ENCODE data around the gene RPS6KL1. TPM values are rescaled to one million over a fixed set of nuclear protein-coding genes. Genes with fewer than 3 reads are reported as not detected.
A peak's percentile ranks its signal among the peaks of the same experiment; 100 is the strongest.
"Not testable (repeated sequence)": the region's sequence is repeated elsewhere in the genome, so short reads cannot be mapped to it uniquely, and the experiment has no call there.

RPS6KL1 gene
- total RNA-seq, 1 donor from 2014 or later: 20.5 TPM

- DNase-seq: no peak
- Histone ChIP-seq H3K27me3 (ENCODE audit: low read depth) (no peaks in the 10 kb centered on the region), H3K4me3 (no peak overlapping the region), H3K27ac (replicated peaks) (peak overlapping the region; percentile 72), H3K4me1 (peaks cover 51% of the 10 kb centered on the region), H3K9me3 (replicated peaks) (no peaks in the 10 kb centered on the region), H3K36me3 (no peaks in the 10 kb centered on the region)
- intact Hi-C loops (cut with micrococcal nuclease): no loop called here
- no peak for TF ChIP-seq CTCF (IDR thresholded peaks at IDR 0.05; ENCODE audit: borderline replicate concordance)
Measured at GRCh38 chr14:74934041-74934440, 11.0 kb upstream of the RPS6KL1 start.

- H3K36me3 ChIP-seq; intact Hi-C loops (cut with micrococcal nuclease); H3K27me3 ChIP-seq (ENCODE audit: low read depth); H3K4me3 ChIP-seq; H3K9me3 ChIP-seq (replicated peaks); DNase-seq: not testable (repeated sequence)
- H3K27ac ChIP-seq (replicated peaks): peak overlapping the region; percentile 72
- peaks cover 43% of the 10 kb centered on the region for H3K4me1 ChIP-seq
Measured at GRCh38 chr14:74932936-74933335, 9.9 kb upstream of the RPS6KL1 start.

- H3K9me3 ChIP-seq (replicated peaks): no peaks in the 10 kb centered on the region
- no peaks in the 10 kb centered on the region for H3K36me3 ChIP-seq
- DNase-seq: no peak
- no peaks in the 10 kb centered on the region for H3K27me3 ChIP-seq (ENCODE audit: low read depth)
- no peak overlapping the region for H3K4me3 ChIP-seq
- intact Hi-C loops (cut with micrococcal nuclease): no loop called here
- H3K27ac ChIP-seq (replicated peaks): peak overlapping the region; percentile 72
- TF ChIP-seq CTCF (IDR thresholded peaks at IDR 0.05; ENCODE audit: borderline replicate concordance): no peak
- H3K4me1 ChIP-seq: peaks cover 43% of the 10 kb centered on the region
Measured at GRCh38 chr14:74932401-74932901, 9.4 kb upstream of the RPS6KL1 start.

DNA sequence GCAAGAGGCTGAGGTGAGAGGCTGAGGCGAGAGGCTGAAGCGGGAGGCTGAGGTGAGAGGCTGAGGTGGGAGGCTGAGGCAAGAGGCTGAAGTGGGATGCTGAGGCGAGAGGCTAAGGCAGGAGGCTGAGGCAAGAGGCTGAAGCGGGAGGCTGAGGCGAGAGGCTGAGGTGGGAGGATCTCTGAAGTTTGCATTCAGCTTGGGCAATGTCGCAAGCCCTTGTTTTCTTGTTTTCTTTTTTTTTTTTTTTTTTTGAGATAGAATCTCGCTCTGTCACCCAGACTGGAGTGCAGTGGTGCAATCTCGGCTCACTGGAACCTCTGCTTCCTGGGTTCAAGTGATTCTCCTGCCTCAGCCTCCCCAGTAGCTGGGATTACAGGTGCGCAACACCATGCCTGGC is 8.7 kb upstream of the RPS6KL1 start:
- peak overlapping the region; percentile 72 for H3K27ac ChIP-seq (replicated peaks)

GRCh38 chr14:74929242-74929641 is 6.2 kb upstream of the RPS6KL1 start:
- no peak for DNase-seq
- H3K36me3 ChIP-seq: no peaks in the 10 kb centered on the region
- TF ChIP-seq CTCF (IDR thresholded peaks at IDR 0.05; ENCODE audit: borderline replicate concordance): no peak
- H3K4me1 ChIP-seq: peaks cover 25% of the 10 kb centered on the region
- no peaks in the 10 kb centered on the region for H3K9me3 ChIP-seq (replicated peaks)
- intact Hi-C loops (cut with micrococcal nuclease): no loop called here
- H3K4me3 ChIP-seq: no peak overlapping the region
- H3K27me3 ChIP-seq (ENCODE audit: low read depth): no peaks in the 10 kb centered on the region
- no peak overlapping the region for H3K27ac ChIP-seq (replicated peaks)

More for the DNA sequence above, 8.7 kb upstream of the RPS6KL1 start:
- peaks cover 43% of the 10 kb centered on the region for H3K4me1 ChIP-seq
- intact Hi-C loops (cut with micrococcal nuclease); DNase-seq; H3K27me3 ChIP-seq (ENCODE audit: low read depth); H3K9me3 ChIP-seq (replicated peaks); H3K4me3 ChIP-seq; H3K36me3 ChIP-seq: not testable (repeated sequence)

DNA sequence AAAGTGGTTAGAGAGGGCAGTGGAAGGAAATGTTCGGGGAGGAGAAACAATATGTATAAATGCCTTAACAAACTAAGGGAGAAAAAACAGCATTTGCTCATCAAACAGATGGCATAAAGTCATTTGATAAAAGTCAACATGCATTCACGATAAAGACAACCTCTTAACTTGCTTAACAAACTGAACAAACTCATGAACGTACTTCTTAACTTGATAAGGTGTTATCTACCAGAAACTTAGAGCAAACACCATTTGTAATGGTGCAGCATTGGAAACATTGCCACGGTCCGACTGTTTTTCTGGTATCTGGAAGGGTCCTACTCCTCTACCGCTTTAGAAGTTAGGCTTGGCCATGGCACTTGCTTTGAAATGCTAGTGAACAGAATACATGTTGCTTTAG is 4.2 kb upstream of the RPS6KL1 start:
- H3K4me3 ChIP-seq: no peak overlapping the region
- no peaks in the 10 kb centered on the region for H3K36me3 ChIP-seq
- DNase-seq: no peak
- H3K27ac ChIP-seq (replicated peaks): no peak overlapping the region
- H3K27me3 ChIP-seq (ENCODE audit: low read depth): no peaks in the 10 kb centered on the region
- peaks cover 20% of the 10 kb centered on the region for H3K4me1 ChIP-seq
- no peak for TF ChIP-seq CTCF (IDR thresholded peaks at IDR 0.05; ENCODE audit: borderline replicate concordance)
- intact Hi-C loops (cut with micrococcal nuclease): no loop called here
- H3K9me3 ChIP-seq (replicated peaks): no peaks in the 10 kb centered on the region

GRCh38 chr14:74924061-74924460 is 1.0 kb upstream of the RPS6KL1 start:
- Histone ChIP-seq H3K4me3 (no peak overlapping the region), H3K27me3 (ENCODE audit: low read depth) (no peaks in the 10 kb centered on the region), H3K36me3 (no peaks in the 10 kb centered on the region), H3K27ac (replicated peaks) (no peak overlapping the region), H3K4me1 (peaks cover 19% of the 10 kb centered on the region), H3K9me3 (replicated peaks) (no peaks in the 10 kb centered on the region)
- no peak for TF ChIP-seq CTCF (IDR thresholded peaks at IDR 0.05; ENCODE audit: borderline replicate concordance)
- no peak for DNase-seq
- intact Hi-C loops (cut with micrococcal nuclease): no loop called here

Measured in left ventricle myocardium inferior (tissue), 1 donor.